Neural progenitor cell (in vitro differentiated cells): ENCODE results near the gene MYLK. TPM values are rescaled to one million over a fixed set of nuclear protein-coding genes. Genes with fewer than 3 reads are reported as not detected.
"Not testable (repeated sequence)": the region's sequence is repeated elsewhere in the genome, so short reads cannot be mapped to it uniquely, and the experiment has no call there.

Experiments
- DNase-seq: peaks from one replicate; pipeline ENCODE4 v3.0.0-alpha.2; 2016; ENCODE audit warnings: low spot score
- H2AFZ ChIP-seq: fragments of 200-600 bp; sonication (generic); replicated peaks from 2 replicates; pipeline ENCODE4 v1.6.1; 2016; ENCODE audit warnings: antibody characterized with exemption
- H3F3A ChIP-seq: fragments of 200-600 bp; sonication (generic); 2 replicates; pipeline ENCODE4 v1.6.1; 2016; ENCODE audit warnings: antibody characterized with exemption, low read depth
- H3K27ac ChIP-seq: fragments of 200-600 bp; sonication (generic); 2 replicates; pipeline ENCODE4 v1.5.1; 2016; ENCODE audit warnings: mild to moderate bottlenecking
- H3K27me3 ChIP-seq: fragments of 200-600 bp; sonication (generic); 2 replicates; pipeline ENCODE4 v1.6.1; 2016; ENCODE audit warnings: mild to moderate bottlenecking, moderate library complexity
- H3K36me3 ChIP-seq: fragments of 200-600 bp; sonication (generic); 2 replicates; pipeline ENCODE4 v1.5.1; 2016
- H3K4me1 ChIP-seq: fragments of 200-600 bp; sonication (generic); 2 replicates; pipeline ENCODE4 v1.6.1; 2016; ENCODE audit warnings: mixed run types
- H3K4me2 ChIP-seq: fragments of 200-600 bp; sonication (generic); 2 replicates; pipeline ENCODE4 v1.6.1; 2016
- H3K4me3 ChIP-seq: fragments of 200-600 bp; sonication (generic); 2 replicates; pipeline ENCODE4 v1.5.1; 2016
- H3K79me2 ChIP-seq: fragments of 200-600 bp; sonication (generic); 2 replicates; pipeline ENCODE4 v1.6.1; 2016; ENCODE audit warnings: low read depth
- H3K9ac ChIP-seq: fragments of 200-600 bp; sonication (generic); 2 replicates; pipeline ENCODE4 v1.6.1; 2016
- H3K9me3 ChIP-seq: fragments of 200-600 bp; sonication (generic); 2 replicates; pipeline ENCODE4 v1.5.1; 2016; ENCODE audit warnings: low read depth
- H4K20me1 ChIP-seq: fragments of 200-600 bp; sonication (generic); 2 replicates; pipeline ENCODE4 v1.6.1; 2016; ENCODE audit warnings: low read depth
- H3K27ac Mint-ChIP-seq: 3 replicates; pipeline ENCODE4 v1.8.0; 2021; ENCODE audit warnings: mixed read lengths
- H3K27me3 Mint-ChIP-seq: 2 replicates; pipeline ENCODE4 v1.8.0; 2022; ENCODE audit warnings: low read depth, mild to moderate bottlenecking, inconsistent platforms, moderate library complexity, mixed read lengths; ENCODE audit not compliant: insufficient read depth
- H3K36me3 Mint-ChIP-seq: 3 replicates; pipeline ENCODE4 v1.8.0; 2021; ENCODE audit warnings: mixed read lengths
- H3K4me1 Mint-ChIP-seq: 3 replicates; pipeline ENCODE4 v1.8.0; 2021; ENCODE audit warnings: mixed read lengths
- H3K4me3 Mint-ChIP-seq: 3 replicates; pipeline ENCODE4 v1.8.0; 2021; ENCODE audit warnings: mild to moderate bottlenecking, moderate library complexity, mixed read lengths
- H3K9me3 Mint-ChIP-seq: 3 replicates; pipeline ENCODE4 v1.8.0; 2020; ENCODE audit warnings: mixed read lengths
- EZH2 ChIP-seq: fragments of 200-600 bp; sonication (generic); IDR thresholded peaks from 2 replicates; pipeline ENCODE4 v1.6.1; 2017; ENCODE audit warnings: antibody characterized with exemption, mild to moderate bottlenecking, moderate library complexity
- EZH2phosphoT487 ChIP-seq: fragments of 200-600 bp; sonication (generic); IDR thresholded peaks from 2 replicates; pipeline ENCODE4 v1.6.1; 2017; ENCODE audit warnings: antibody characterized with exemption
- total RNA-seq: library from RNA; depleted of rRNA; stranded (reverse); fragments of >200 nt; gene quantifications from 2 replicates; pipeline ENCODE4 v1.2.3, GENCODE V29; 2015; ENCODE audit warnings: low replicate concordance
- TF ChIP-seq, protein P1 (sequence below): fragments of 200-600 bp; sonication (generic); IDR thresholded peaks from 2 replicates; pipeline ENCODE4 v1.5.1; 2017; ENCODE audit warnings: antibody characterized with exemption, mild to moderate bottlenecking

Gene MYLK
- total RNA-seq, 1 donor from 2014 or later: 28.4 TPM

DNA sequence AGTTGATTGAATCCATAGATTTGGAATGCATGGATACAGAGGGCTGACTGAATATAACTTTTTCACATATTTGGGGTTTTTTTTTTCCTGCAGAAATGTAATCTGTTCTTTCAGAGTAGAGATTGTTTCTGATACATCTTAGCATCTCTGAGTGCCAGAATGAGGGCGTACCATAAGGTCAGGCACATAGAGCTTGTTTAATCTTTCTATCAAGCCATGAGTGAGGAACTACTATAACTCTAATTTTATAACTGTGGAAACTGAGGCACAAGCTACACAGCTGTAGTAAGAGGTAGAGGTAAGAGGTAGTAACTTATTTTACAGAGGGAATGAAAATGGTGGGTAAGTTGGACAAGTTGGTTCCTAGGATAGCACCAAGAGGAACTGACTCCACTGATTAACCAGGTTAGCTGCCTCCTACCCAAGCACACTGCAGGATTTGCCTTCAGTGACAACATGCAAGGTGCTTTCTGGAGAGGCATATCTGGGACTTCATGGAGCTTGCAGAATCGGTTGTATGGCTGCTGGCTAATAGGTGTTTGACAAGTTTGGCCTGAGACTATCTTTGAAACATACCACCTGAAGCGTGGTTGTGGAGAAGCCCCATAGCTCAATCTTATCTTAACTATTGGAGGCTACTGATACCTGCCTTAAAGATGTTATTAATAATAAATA, 275.7 kb downstream of the MYLK start:
- Mint-ChIP-seq H3K27me3 (no peaks in the 10 kb centered on the region), H3K27ac (no peak overlapping the region), H3K4me3 (no peak overlapping the region), H3K9me3 (no peaks in the 10 kb centered on the region), H3K36me3 (peaks cover 25% of the 10 kb centered on the region), H3K4me1 (no peaks in the 10 kb centered on the region)
- no peak overlapping the region for H3K9ac ChIP-seq
- TF ChIP-seq EZH2phosphoT487 (no peak), EZH2 (no peak)
- TF ChIP-seq, protein P1, sequence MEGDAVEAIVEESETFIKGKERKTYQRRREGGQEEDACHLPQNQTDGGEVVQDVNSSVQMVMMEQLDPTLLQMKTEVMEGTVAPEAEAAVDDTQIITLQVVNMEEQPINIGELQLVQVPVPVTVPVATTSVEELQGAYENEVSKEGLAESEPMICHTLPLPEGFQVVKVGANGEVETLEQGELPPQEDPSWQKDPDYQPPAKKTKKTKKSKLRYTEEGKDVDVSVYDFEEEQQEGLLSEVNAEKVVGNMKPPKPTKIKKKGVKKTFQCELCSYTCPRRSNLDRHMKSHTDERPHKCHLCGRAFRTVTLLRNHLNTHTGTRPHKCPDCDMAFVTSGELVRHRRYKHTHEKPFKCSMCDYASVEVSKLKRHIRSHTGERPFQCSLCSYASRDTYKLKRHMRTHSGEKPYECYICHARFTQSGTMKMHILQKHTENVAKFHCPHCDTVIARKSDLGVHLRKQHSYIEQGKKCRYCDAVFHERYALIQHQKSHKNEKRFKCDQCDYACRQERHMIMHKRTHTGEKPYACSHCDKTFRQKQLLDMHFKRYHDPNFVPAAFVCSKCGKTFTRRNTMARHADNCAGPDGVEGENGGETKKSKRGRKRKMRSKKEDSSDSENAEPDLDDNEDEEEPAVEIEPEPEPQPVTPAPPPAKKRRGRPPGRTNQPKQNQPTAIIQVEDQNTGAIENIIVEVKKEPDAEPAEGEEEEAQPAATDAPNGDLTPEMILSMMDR: no peak
- H3K79me2 ChIP-seq: no peaks in the 10 kb centered on the region
- peaks cover 4% of the 10 kb centered on the region for H3K36me3 ChIP-seq
- peaks cover 5% of the 10 kb centered on the region for H4K20me1 ChIP-seq
- no peaks in the 10 kb centered on the region for H3K9me3 ChIP-seq
- no peak overlapping the region for H3K4me3 ChIP-seq
- DNase-seq: no peak
- no peak overlapping the region for H3K27ac ChIP-seq
- H2AFZ ChIP-seq: no peak overlapping the region
- no peaks in the 10 kb centered on the region for H3K27me3 ChIP-seq
- H3F3A ChIP-seq: peaks cover 12% of the 10 kb centered on the region
- H3K4me2 ChIP-seq: no peak overlapping the region
- H3K4me1 ChIP-seq: no peaks in the 10 kb centered on the region

DNA sequence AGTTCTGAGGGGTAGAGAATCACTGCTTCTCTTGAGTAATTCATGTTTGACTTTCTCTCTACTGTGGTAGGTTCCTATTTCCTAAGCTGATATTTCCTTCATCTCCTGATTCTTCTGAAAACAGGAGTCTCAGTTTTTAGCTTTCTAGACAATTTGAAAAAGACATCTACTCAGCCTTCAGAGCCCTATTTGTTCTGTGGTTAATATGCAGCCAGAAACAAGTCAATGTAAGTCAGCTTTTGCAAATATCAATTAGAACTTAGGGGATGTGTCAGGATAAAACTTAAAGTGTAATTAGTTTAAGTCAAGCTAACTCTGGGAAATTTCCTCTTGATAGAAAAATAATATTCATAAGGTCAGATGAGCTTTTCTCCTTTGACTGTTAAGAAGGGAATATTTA, 277.6 kb downstream of the MYLK start:
- no peaks in the 10 kb centered on the region for H3K4me1 ChIP-seq
- Mint-ChIP-seq H3K4me3 (no peak overlapping the region), H3K9me3 (no peaks in the 10 kb centered on the region), H3K4me1 (no peaks in the 10 kb centered on the region), H3K27ac (no peak overlapping the region), H3K36me3 (peaks cover 21% of the 10 kb centered on the region), H3K27me3 (peaks cover under 1% of the 10 kb centered on the region)
- H3F3A ChIP-seq: peaks cover 12% of the 10 kb centered on the region
- no peaks in the 10 kb centered on the region for H3K27me3 ChIP-seq
- no peak for DNase-seq
- no peak overlapping the region for H2AFZ ChIP-seq
- no peak overlapping the region for H3K4me3 ChIP-seq
- TF ChIP-seq, protein P1: no peak
- TF ChIP-seq EZH2phosphoT487 (no peak), EZH2 (no peak)
- H3K9me3 ChIP-seq: no peaks in the 10 kb centered on the region
- no peak overlapping the region for H3K4me2 ChIP-seq
- no peak overlapping the region for H3K9ac ChIP-seq
- H3K79me2 ChIP-seq: no peaks in the 10 kb centered on the region
- H3K27ac ChIP-seq: no peak overlapping the region
- no peaks in the 10 kb centered on the region for H3K36me3 ChIP-seq
- peaks cover 9% of the 10 kb centered on the region for H4K20me1 ChIP-seq

DNA sequence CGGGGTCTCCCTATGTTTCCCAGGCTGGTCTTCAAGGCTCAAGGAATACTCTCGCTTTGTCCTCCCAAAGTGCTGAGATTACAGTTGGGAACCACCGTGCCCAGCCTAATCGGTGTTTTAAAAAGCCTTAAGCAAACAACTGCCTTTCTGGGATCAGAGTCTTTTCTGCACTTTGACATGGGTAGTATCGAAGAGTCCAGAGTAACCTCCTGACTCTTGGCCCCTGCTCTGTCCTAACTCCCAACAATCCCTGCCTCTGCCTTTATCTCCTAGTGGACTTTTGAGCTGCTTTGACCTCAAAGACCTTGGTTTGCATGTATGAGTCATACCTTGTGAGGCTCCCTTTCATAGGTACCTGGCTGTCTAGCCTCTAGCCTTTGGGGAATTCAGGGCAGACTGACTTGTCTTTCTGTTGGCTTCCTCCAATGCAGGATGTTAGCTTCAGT, 278.3 kb downstream of the MYLK start:
- no peaks in the 10 kb centered on the region for H3K9me3 Mint-ChIP-seq
- Histone ChIP-seq H3K4me3 (no peak overlapping the region), H3K9me3 (no peaks in the 10 kb centered on the region), H3K4me2 (no peak overlapping the region), H3K9ac (no peak overlapping the region), H3K36me3 (no peaks in the 10 kb centered on the region), H3K27me3 (no peaks in the 10 kb centered on the region), H3F3A (peaks cover 12% of the 10 kb centered on the region), H3K4me1 (no peaks in the 10 kb centered on the region), H3K79me2 (no peaks in the 10 kb centered on the region), H2AFZ (no peak overlapping the region), H4K20me1 (peaks cover 15% of the 10 kb centered on the region), H3K27ac (no peak overlapping the region)
- peaks cover 22% of the 10 kb centered on the region for H3K36me3 Mint-ChIP-seq
- no peaks in the 10 kb centered on the region for H3K4me1 Mint-ChIP-seq
- no peak overlapping the region for H3K27ac Mint-ChIP-seq
- TF ChIP-seq EZH2: no peak
- TF ChIP-seq, protein P1: no peak
- TF ChIP-seq EZH2phosphoT487: no peak
- no peak overlapping the region for H3K4me3 Mint-ChIP-seq
- peaks cover 3% of the 10 kb centered on the region for H3K27me3 Mint-ChIP-seq
- no peak for DNase-seq

DNA sequence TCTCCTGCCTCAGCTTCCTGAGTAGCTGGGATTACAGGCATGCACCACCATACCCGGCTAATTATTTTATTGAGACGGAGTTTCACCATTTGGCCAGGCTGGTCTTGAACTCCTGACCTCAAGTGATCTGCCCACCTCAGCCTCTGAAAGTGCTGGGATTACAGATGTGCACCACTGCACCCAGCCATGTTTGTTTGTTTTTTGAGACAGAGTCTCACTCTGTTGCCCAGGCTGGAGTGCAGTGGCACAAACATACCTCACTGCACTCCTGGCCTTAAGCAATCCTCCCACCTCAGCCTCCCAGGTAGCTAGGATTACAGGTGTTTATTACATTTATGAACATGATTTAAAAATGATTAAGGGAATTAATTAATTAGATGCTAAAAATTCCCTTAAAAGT, 281.0 kb downstream of the MYLK start:
- H3K4me3 Mint-ChIP-seq, H3K79me2 ChIP-seq, H3K4me3 ChIP-seq, H3K4me1 Mint-ChIP-seq, H3K9me3 ChIP-seq, H3K36me3 ChIP-seq, H3K27me3 Mint-ChIP-seq, H3K4me2 ChIP-seq, H3K27ac Mint-ChIP-seq, H3K9me3 Mint-ChIP-seq, H3K9ac ChIP-seq, H2AFZ ChIP-seq, H3K4me1 ChIP-seq, H3F3A ChIP-seq, H3K27me3 ChIP-seq, H3K27ac ChIP-seq, DNase-seq: not testable (repeated sequence)
- H4K20me1 ChIP-seq: peaks cover 23% of the 10 kb centered on the region
- H3K36me3 Mint-ChIP-seq: peaks cover 18% of the 10 kb centered on the region
